ENCODE data around the gene ZNF639. TPM values are rescaled to one million over a fixed set of nuclear protein-coding genes. Genes with fewer than 3 reads are reported as not detected.

ZNF639 gene
- total and polyA plus RNA-seq, 10 of the 15 experiments (the other 5 are each of a cell fraction or from before 2014, with no cell fraction given): 16.3 to 61.2 (median 35.3) TPM

- TF ChIP-seq EED (IDR thresholded peaks at IDR 0.05; ENCODE audit: low read depth) (0 out of 2 replicates have a peak, but pooled peaks have one; percentile 15), IRF5 (IDR thresholded peaks at IDR 0.05; ENCODE audit: borderline replicate concordance) (no peak), SP1 (IDR thresholded peaks at IDR 0.05; ENCODE audit: low read depth, low read length) (no peak), RELA (IDR thresholded peaks at IDR 0.05; ENCODE audit: borderline replicate concordance, partially characterized antibody) (no peak), TARDBP (IDR thresholded peaks at IDR 0.05; ENCODE audit: borderline replicate concordance) (no peak), CEBPZ (IDR thresholded peaks at IDR 0.05; ENCODE audit: low read depth, low read length) (no peak), ZNF687 (IDR thresholded peaks at IDR 0.05) (no peak), RAD51 (IDR thresholded peaks at IDR 0.05) (peak; percentile 79), PKNOX1 (IDR thresholded peaks at IDR 0.05) (peak; percentile 85), ELK1 (IDR thresholded peaks at IDR 0.05; ENCODE audit: low read depth, low read length) (no peak)
These were observed 25.6 kb downstream of the ZNF639 start (continued) for GRCh38 chr3:179348325-179349013.

Data from GM12878 (cell line).